ENCODE measurements around the gene ETHE1. TPM values are rescaled to one million over a fixed set of nuclear protein-coding genes. Genes with fewer than 3 reads are reported as not detected.

ETHE1 gene
- total RNA-seq, 3 donors from 2014 or later, result 235 to 713 (median 450) TPM

GRCh38 chr19:43461303-43461702 is 65.7 kb downstream of the ETHE1 start:
- ATAC-seq, result no peak
- intact Hi-C loops (cut with DNase I, micrococcal nuclease), result no loop called here
- no peaks in the 10 kb centered on the region for H3K9me3 ChIP-seq
- no peaks in the 10 kb centered on the region for H3K36me3 ChIP-seq (ENCODE audit: low read depth)
- DNase-seq, result no peak
- no peak for TF ChIP-seq CTCF (IDR thresholded peaks at IDR 0.05)
- H3K4me3 ChIP-seq, result no peak overlapping the region
- H3K4me1 ChIP-seq (ENCODE audit: low read depth), result peaks cover 23% of the 10 kb centered on the region

- intact Hi-C loops (cut with DNase I, micrococcal nuclease), result no loop called here
- no peaks in the 10 kb centered on the region for H3K9me3 ChIP-seq
- no peak for ATAC-seq
- no peak for TF ChIP-seq CTCF (IDR thresholded peaks at IDR 0.05)
- no peaks in the 10 kb centered on the region for H3K36me3 ChIP-seq (ENCODE audit: low read depth)
- peaks cover 24% of the 10 kb centered on the region for H3K4me1 ChIP-seq (ENCODE audit: low read depth)
- no peak for DNase-seq
- H3K4me3 ChIP-seq, result no peak overlapping the region
Observed at GRCh38 chr19:43460362-43461016, 66.5 kb downstream of the ETHE1 start.

GRCh38 chr19:43457809-43458208 is 69.2 kb downstream of the ETHE1 start:
- no peak for TF ChIP-seq CTCF (IDR thresholded peaks at IDR 0.05)
- ATAC-seq (no peak), DNase-seq (no peak)
- H3K4me1 ChIP-seq (ENCODE audit: low read depth), result peaks cover 10% of the 10 kb centered on the region
- H3K9me3 ChIP-seq, result no peaks in the 10 kb centered on the region
- no peaks in the 10 kb centered on the region for H3K36me3 ChIP-seq (ENCODE audit: low read depth)
- no peak overlapping the region for H3K4me3 ChIP-seq
- intact Hi-C loops (cut with DNase I, micrococcal nuclease), result no loop called here

Other genes with a start within 250 kb of the ETHE1 start
- 100 to 1,000 TPM; 202 to 349 (median 232) TPM for gene CD177, start 173.5 kb downstream of the ETHE1 start, total RNA-seq
- under 1 TPM in 1 of 3 donors, not detected in 2; 0.35 TPM for gene TEX101, start 112.3 kb downstream of the ETHE1 start, total RNA-seq
- 1 to 10 TPM in 1 of 3 donors, under 1 TPM in 2; 0.23 to 1.5 (median 0.46) TPM for gene LYPD3, start 61.6 kb downstream of the ETHE1 start, total RNA-seq
- 10 to 100 TPM; 13.2 to 22.4 (median 21.3) TPM for gene PHLDB3, start 22.5 kb downstream of the ETHE1 start, total RNA-seq
- gene ZNF575, start 6.0 kb upstream of the ETHE1 start, total RNA-seq, result 10 to 100 TPM in 1 of 3 donors, 1 to 10 TPM in 2; 9.1 to 18.2 (median 9.6) TPM
- gene XRCC1, start 48.3 kb upstream of the ETHE1 start, total RNA-seq, result 10 to 100 TPM; 16.4 to 33.4 (median 21.1) TPM
- 1 to 10 TPM in 2 of 3 donors, under 1 TPM in 1; 0.61 to 7.4 (median 2.0) TPM for gene PINLYP, start 48.6 kb upstream of the ETHE1 start, total RNA-seq
- 10 to 100 TPM; 18.9 to 29.4 (median 21.9) TPM for gene IRGQ, start 68.9 kb upstream of the ETHE1 start, total RNA-seq
- 10 to 100 TPM; 15.4 to 18.9 (median 16.3) TPM for gene ZNF576, start 69.4 kb upstream of the ETHE1 start, total RNA-seq
- under 1 TPM; 0.14 to 0.63 (median 0.41) TPM for gene SRRM5, start 84.9 kb upstream of the ETHE1 start, total RNA-seq
- gene ZNF428, start 92.4 kb upstream of the ETHE1 start, total RNA-seq, result 10 to 100 TPM; 13.6 to 40.2 (median 19.4) TPM
- gene CADM4, start 112.6 kb upstream of the ETHE1 start, total RNA-seq, result 10 to 100 TPM in 1 of 3 donors, 1 to 10 TPM in 2; 1.2 to 26.2 (median 3.4) TPM
- 100 to 1,000 TPM in 1 of 3 donors, 10 to 100 TPM in 2; 62.0 to 100 (median 75.1) TPM for gene PLAUR, start 143.0 kb upstream of the ETHE1 start, total RNA-seq
- not detected for gene IRGC, start 188.9 kb upstream of the ETHE1 start, total RNA-seq
- 10 to 100 TPM; 32.2 to 41.4 (median 34.7) TPM for gene SMG9, start 227.8 kb upstream of the ETHE1 start, total RNA-seq